SU-DHL-6 (cell line): ENCODE data around the gene ARID5A.

Experiments used
- H2AFZ ChIP-seq: fragments of 200-600 bp; sonication (generic); 2 replicates; pipeline ENCODE4 v1.6.1; 2014; ENCODE audit warnings: low read depth, mild to moderate bottlenecking, moderate library complexity, mixed read lengths, antibody characterized with exemption, low read length; ENCODE audit not compliant: severe bottlenecking
- H3F3A ChIP-seq: fragments of 200-600 bp; shearing (Covaris generic); 2 replicates; pipeline ENCODE4 v1.6.0; 2016; ENCODE audit warnings: antibody characterized with exemption, mild to moderate bottlenecking; ENCODE audit not compliant: insufficient read depth
- H3K27ac ChIP-seq: fragments of 200-600 bp; sonication (generic); 2 replicates; pipeline ENCODE4 v1.5.1; 2016; ENCODE audit warnings: low read depth, mild to moderate bottlenecking, low read length, moderate library complexity, mixed read lengths
- H3K27me3 ChIP-seq: fragments of 200-600 bp; sonication (generic), shearing (Covaris generic); 2 replicates; pipeline ENCODE4 v1.6.0; 2014; ENCODE audit warnings: mild to moderate bottlenecking, low read length
- H3K36me3 ChIP-seq: fragments of 200-600 bp; sonication (generic); 2 replicates; pipeline ENCODE4 v1.6.1; 2014; ENCODE audit warnings: mild to moderate bottlenecking, low read length, mixed read lengths
- H3K4me2 ChIP-seq: fragments of 300-600, 200-600 bp; shearing (Covaris generic), sonication (generic); 2 replicates; pipeline ENCODE4 v1.6.0; 2014; ENCODE audit warnings: low read length, low read depth, mild to moderate bottlenecking; ENCODE audit not compliant: poor library complexity, severe bottlenecking
- H3K4me3 ChIP-seq: fragments of 200-600 bp; sonication (generic); 2 replicates; pipeline ENCODE4 v1.5.1; 2014; ENCODE audit warnings: antibody characterized with exemption, low read length, mild to moderate bottlenecking, mixed read lengths; ENCODE audit not compliant: insufficient read depth, poor library complexity, severe bottlenecking
- H3K79me2 ChIP-seq: fragments of 200-600 bp; sonication (generic); 2 replicates; pipeline ENCODE4 v1.6.1; 2014; ENCODE audit warnings: mild to moderate bottlenecking, low read length, moderate library complexity; ENCODE audit not compliant: insufficient read depth
- H3K9ac ChIP-seq: fragments of 200-600 bp; sonication (generic); 2 replicates; pipeline ENCODE4 v1.7.0; 2014; ENCODE audit warnings: mild to moderate bottlenecking, low read length
- H3K9me2 ChIP-seq: fragments of 200-600 bp; sonication (generic); replicated peaks from 2 replicates; pipeline ENCODE4 v1.6.1; 2014; ENCODE audit warnings: low read length; ENCODE audit not compliant: insufficient read depth
- H3K9me3 ChIP-seq: fragments of 200-600 bp; sonication (generic); 2 replicates; pipeline ENCODE4 v1.6.1; 2014; ENCODE audit warnings: low read length, mixed read lengths; ENCODE audit not compliant: insufficient read depth
- H4K20me1 ChIP-seq: fragments of 200-600 bp; sonication (generic); 2 replicates; pipeline ENCODE4 v1.6.1; 2014; ENCODE audit warnings: low read depth, mild to moderate bottlenecking, antibody characterized with exemption, low read length, moderate library complexity, mixed read lengths
- CTCF ChIP-seq: fragments of 200-600 bp; sonication (generic); IDR thresholded peaks from one replicate; pipeline ENCODE4 v1.5.1; 2017; ENCODE audit warnings: antibody characterized with exemption, mild to moderate bottlenecking, low read length, moderate library complexity; ENCODE audit not compliant: insufficient read depth, poor library complexity, severe bottlenecking
- EZH2phosphoT487 ChIP-seq: fragments of 200-600 bp; sonication (generic), shearing (Covaris generic); conservative IDR thresholded peaks from 2 replicates; pipeline ENCODE4 v1.6.1; 2018; ENCODE audit warnings: mild to moderate bottlenecking, antibody characterized with exemption, low read length, moderate library complexity, mixed read lengths

Gene ARID5A

GRCh38 chr2:96587843-96588242 is 51.3 kb downstream of the ARID5A start:
- TF ChIP-seq EZH2phosphoT487 (no peak), CTCF (no peak)
- no peak overlapping the region for H3K4me3 ChIP-seq
- no peak overlapping the region for H3K27ac ChIP-seq
- H4K20me1 ChIP-seq = no peaks in the 10 kb centered on the region
- no peaks in the 10 kb centered on the region for H3K9me2 ChIP-seq
- no peak overlapping the region for H3K9ac ChIP-seq
- no peaks in the 10 kb centered on the region for H3K79me2 ChIP-seq
- no peak overlapping the region for H2AFZ ChIP-seq
- H3K27me3 ChIP-seq = no peaks in the 10 kb centered on the region
- no peak overlapping the region for H3K4me2 ChIP-seq
- H3F3A ChIP-seq = no peaks in the 10 kb centered on the region
- no peaks in the 10 kb centered on the region for H3K9me3 ChIP-seq
- H3K36me3 ChIP-seq = no peaks in the 10 kb centered on the region; the same call in 1 of the 2 replicates

- Histone ChIP-seq H2AFZ (no peak overlapping the region), H4K20me1 (no peaks in the 10 kb centered on the region), H3K4me2 (no peak overlapping the region), H3F3A (no peaks in the 10 kb centered on the region), H3K9me2 (no peaks in the 10 kb centered on the region), H3K9ac (no peak overlapping the region), H3K27me3 (no peaks in the 10 kb centered on the region), H3K9me3 (no peaks in the 10 kb centered on the region), H3K27ac (no peak overlapping the region), H3K36me3 (peaks cover 6% of the 10 kb centered on the region; the same call in 1 of the 2 replicates), H3K4me3 (no peak overlapping the region), H3K79me2 (no peaks in the 10 kb centered on the region)
- TF ChIP-seq CTCF = no peak
- no peak for TF ChIP-seq EZH2phosphoT487
Observed at GRCh38 chr2:96591054-96591453, 54.5 kb downstream of the ARID5A start.

GRCh38 chr2:96591494-96591893 is 54.9 kb downstream of the ARID5A start:
- TF ChIP-seq EZH2phosphoT487 (no peak), CTCF (no peak)

GRCh38 chr2:96594282-96594681 is 57.7 kb downstream of the ARID5A start:
- peaks cover 9% of the 10 kb centered on the region for H3K36me3 ChIP-seq
- H3K27ac ChIP-seq = no peak overlapping the region
- H3F3A ChIP-seq = no peaks in the 10 kb centered on the region
- H4K20me1 ChIP-seq = no peaks in the 10 kb centered on the region
- H3K9ac ChIP-seq = no peak overlapping the region
- TF ChIP-seq EZH2phosphoT487 = no peak
- no peak for TF ChIP-seq CTCF
- no peaks in the 10 kb centered on the region for H3K79me2 ChIP-seq
- H3K9me3 ChIP-seq = no peaks in the 10 kb centered on the region
- no peaks in the 10 kb centered on the region for H3K27me3 ChIP-seq
- H3K4me3 ChIP-seq = no peak overlapping the region
- H2AFZ ChIP-seq = no peak overlapping the region
- no peaks in the 10 kb centered on the region for H3K9me2 ChIP-seq
- H3K4me2 ChIP-seq = no peak overlapping the region

More at GRCh38 chr2:96591494-96591893, 54.9 kb downstream of the ARID5A start:
- no peaks in the 10 kb centered on the region for H3K9me3 ChIP-seq
- no peak overlapping the region for H3K4me3 ChIP-seq
- H3K9me2 ChIP-seq = no peaks in the 10 kb centered on the region
- H3K79me2 ChIP-seq = no peaks in the 10 kb centered on the region
- H3K9ac ChIP-seq = no peak overlapping the region
- H3K27ac ChIP-seq = no peak overlapping the region
- H3F3A ChIP-seq = no peaks in the 10 kb centered on the region
- H4K20me1 ChIP-seq = no peaks in the 10 kb centered on the region
- H3K4me2 ChIP-seq = no peak overlapping the region
- peaks cover 6% of the 10 kb centered on the region; the same call in 1 of the 2 replicates for H3K36me3 ChIP-seq
- H2AFZ ChIP-seq = no peak overlapping the region
- H3K27me3 ChIP-seq = no peaks in the 10 kb centered on the region
